ENCODE measurements around the gene HIF1A. TPM values are rescaled to one million over a fixed set of nuclear protein-coding genes. Genes with fewer than 3 reads are reported as not detected.
A peak's percentile ranks its signal among the peaks of the same experiment; 100 is the strongest.

HIF1A gene
- total and polyA plus RNA-seq, 2 of the 13 experiments (the other 11 are each of a cell fraction or from before 2014, with no cell fraction given): 41.0 to 126 TPM

DNA sequence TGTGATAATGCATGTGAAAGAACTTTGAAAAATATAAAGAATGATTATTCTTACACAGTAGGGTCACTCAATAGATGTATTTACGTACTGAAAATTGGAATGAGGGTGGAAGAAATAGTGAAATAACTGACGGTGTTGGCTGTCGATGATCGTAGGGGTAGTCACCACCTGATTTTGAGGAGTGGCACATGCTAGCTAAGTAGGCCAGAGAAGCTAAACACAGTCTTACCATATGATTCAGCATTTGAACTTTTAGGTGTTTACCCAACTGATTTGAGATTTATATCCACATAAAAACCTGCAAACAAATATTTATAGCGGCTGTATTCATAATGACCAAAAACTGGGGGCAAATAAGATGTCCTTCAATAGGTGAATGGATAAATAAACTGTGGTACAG lies 47.6 kb upstream of the HIF1A start (continued):
- TF ChIP-seq, protein P1, sequence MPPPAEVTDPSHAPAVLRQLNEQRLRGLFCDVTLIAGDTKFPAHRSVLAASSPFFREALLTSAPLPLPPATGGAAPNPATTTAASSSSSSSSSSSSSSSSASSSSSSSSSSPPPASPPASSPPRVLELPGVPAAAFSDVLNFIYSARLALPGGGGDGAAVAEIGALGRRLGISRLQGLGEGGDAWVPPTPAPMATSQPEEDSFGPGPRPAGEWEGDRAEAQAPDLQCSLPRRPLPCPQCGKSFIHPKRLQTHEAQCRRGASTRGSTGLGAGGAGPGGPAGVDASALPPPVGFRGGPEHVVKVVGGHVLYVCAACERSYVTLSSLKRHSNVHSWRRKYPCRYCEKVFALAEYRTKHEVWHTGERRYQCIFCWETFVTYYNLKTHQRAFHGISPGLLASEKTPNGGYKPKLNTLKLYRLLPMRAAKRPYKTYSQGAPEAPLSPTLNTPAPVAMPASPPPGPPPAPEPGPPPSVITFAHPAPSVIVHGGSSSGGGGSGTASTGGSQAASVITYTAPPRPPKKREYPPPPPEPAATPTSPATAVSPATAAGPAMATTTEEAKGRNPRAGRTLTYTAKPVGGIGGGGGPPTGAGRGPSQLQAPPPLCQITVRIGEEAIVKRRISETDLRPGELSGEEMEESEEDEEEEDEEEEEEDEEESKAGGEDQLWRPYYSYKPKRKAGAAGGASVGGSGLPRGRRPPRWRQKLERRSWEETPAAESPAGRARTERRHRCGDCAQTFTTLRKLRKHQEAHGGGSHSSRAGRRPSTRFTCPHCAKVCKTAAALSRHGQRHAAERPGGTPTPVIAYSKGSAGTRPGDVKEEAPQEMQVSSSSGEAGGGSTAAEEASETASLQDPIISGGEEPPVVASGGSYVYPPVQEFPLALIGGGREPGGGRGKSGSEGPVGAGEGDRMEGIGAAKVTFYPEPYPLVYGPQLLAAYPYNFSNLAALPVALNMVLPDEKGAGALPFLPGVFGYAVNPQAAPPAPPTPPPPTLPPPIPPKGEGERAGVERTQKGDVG (CRISPR knock-in tag; IDR thresholded peaks at IDR 0.05; ENCODE audit: borderline replicate concordance): no peak
- TF ChIP-seq ZNF772 (CRISPR knock-in tag; IDR thresholded peaks at IDR 0.05) (no peak), RBM22 (optimal IDR thresholded peaks at IDR 0.05; ENCODE audit: low read length) (no peak), ZNF747 (CRISPR knock-in tag; IDR thresholded peaks at IDR 0.05; ENCODE audit: borderline replicate concordance) (no peak), ZNF160 (CRISPR knock-in tag; IDR thresholded peaks at IDR 0.05) (no peak), NBN (conservative IDR thresholded peaks at IDR 0.05) (no peak), MED13 (CRISPR knock-in tag; IDR thresholded peaks at IDR 0.05) (no peak), ZNF329 (CRISPR knock-in tag; IDR thresholded peaks at IDR 0.05; ENCODE audit: low read depth) (no peak), ZNF343 (CRISPR knock-in tag; IDR thresholded peaks at IDR 0.05) (no peak), ZFX (CRISPR knock-in tag; IDR thresholded peaks at IDR 0.05; ENCODE audit: low read depth) (no peak)

DNA sequence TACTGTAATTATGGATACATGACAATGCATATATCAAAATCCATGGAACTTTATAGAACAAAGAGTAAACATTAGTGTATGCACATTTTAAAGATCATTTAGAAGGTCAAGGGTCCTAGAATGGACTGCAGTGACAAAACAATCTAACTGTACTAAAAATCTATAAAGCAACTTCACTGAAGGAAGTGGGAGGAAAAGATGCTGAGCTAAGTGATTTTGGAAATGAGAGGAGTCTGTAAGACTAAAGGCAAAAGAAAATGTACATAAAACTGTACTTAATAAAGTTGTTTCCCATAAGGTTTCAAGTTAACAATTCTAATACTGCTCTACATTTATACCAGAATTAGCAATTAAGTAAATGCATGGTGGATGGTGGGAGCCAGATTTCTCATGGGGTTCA lies 46.9 kb upstream of the HIF1A start:
- FAIRE-seq (no peak), ATAC-seq (no peak), DNase-seq (ENCODE audit: low spot score) (no peak)
- H3K4me1 ChIP-seq (ENCODE audit: insufficient read depth, low read length): peaks cover 3% of the 10 kb centered on the region; the same call in 1 of the 2 replicates
- ChIA-PET CTCF (ENCODE audit: low intra/inter-chr PET ratio, low total read pairs) (no interaction called here), POLR2A (no interaction called here)
- H3K4me2 ChIP-seq (ENCODE audit: low read depth, low read length): no peak overlapping the region
- in situ Hi-C loops (cut with HindIII; ENCODE audit: extremely low pct_ligation_motif_present, low pct_unique_long_range_greater_than_20kb): no loop called here
- H2AFZ ChIP-seq (ENCODE audit: low read length): no peak overlapping the region
- no peak overlapping the region for H3K27ac ChIP-seq (ENCODE audit: extremely low read length, insufficient read depth, low read length)
- H3K9me3 ChIP-seq (ENCODE audit: low read length): no peaks in the 10 kb centered on the region
- no peaks in the 10 kb centered on the region for H3K79me2 ChIP-seq (ENCODE audit: insufficient read depth, low read length)
- BruUV-seq (replicated peaks): no TSS peak
- no peaks in the 10 kb centered on the region for H3K36me3 ChIP-seq (replicated peaks in 1 of 2; ENCODE audit: control insufficient read depth in 1 of 2, insufficient read depth in 2 of 2, low read length in 2 of 2)
- no peaks in the 10 kb centered on the region for H4K20me1 ChIP-seq (ENCODE audit: insufficient read depth, low read length)
- no peak overlapping the region for H3K9ac ChIP-seq (ENCODE audit: insufficient read depth, low read depth, low read length)
- peaks cover 0 to 2% of the 10 kb centered on the region in 2 experiments; a peak in 1 of 5 replicates for H3K27me3 ChIP-seq (ENCODE audit: control insufficient read depth in 1 of 2, insufficient read depth in 2 of 2, low read length in 2 of 2)
- H3K4me3 ChIP-seq (replicated peaks in 1 of 3; ENCODE audit: insufficient read depth in 1 of 3, low read depth in 2 of 3, low read length in 3 of 3): no peak overlapping the region
- intact Hi-C loops (cut with micrococcal nuclease; ENCODE audit: unreplicated experiment): no loop called here
- TF ChIP-seq MAFK (conservative IDR thresholded peaks at IDR 0.05 in 1 of 2, IDR thresholded peaks at IDR 0.05 in 1 of 2; ENCODE audit: low read length in 2 of 2): peak; percentile 84 to 95
- peak; percentile 90 for TF ChIP-seq MAFF (IDR thresholded peaks at IDR 0.05; ENCODE audit: low read depth, low read length)
- TF ChIP-seq RFX3 (CRISPR knock-in tag; IDR thresholded peaks at IDR 0.05): no peak

Data from HepG2 (cell line).